CMK (cell line): ENCODE measurements around the gene PC.

Experiments used
- DNase-seq: peaks from one replicate; pipeline ENCODE4 v3.0.0-alpha.2; 2010; ENCODE audit warnings: low read depth

PC gene

GRCh38 chr11:66953081-66953833 lies 4.9 kb downstream of the PC start:
- DNase-seq: no peak

GRCh38 chr11:66951927-66952337 lies 6.3 kb downstream of the PC start:
- DNase-seq: no peak

- no peak for DNase-seq
Observed at GRCh38 chr11:66951135-66951534, 7.0 kb downstream of the PC start.

GRCh38 chr11:66950112-66950535 lies 8.1 kb downstream of the PC start:
- no peak for DNase-seq

- DNase-seq: no peak
Observed at GRCh38 chr11:66938582-66939135, 19.5 kb downstream of the PC start.

- no peak for DNase-seq
Observed at GRCh38 chr11:66937193-66937733, 20.9 kb downstream of the PC start.

GRCh38 chr11:66936311-66936711 lies 21.9 kb downstream of the PC start:
- DNase-seq: no peak

GRCh38 chr11:66934950-66935779 lies 23.0 kb downstream of the PC start:
- DNase-seq: no peak

- no peak for DNase-seq
Observed at GRCh38 chr11:66933531-66933930, 24.7 kb downstream of the PC start.

- DNase-seq: no peak
Observed at GRCh38 chr11:66932543-66932942, 25.6 kb downstream of the PC start.

GRCh38 chr11:66929753-66930152 lies 28.4 kb downstream of the PC start:
- no peak for DNase-seq

GRCh38 chr11:66924272-66924671 lies 33.9 kb downstream of the PC start:
- DNase-seq: no peak

- DNase-seq: no peak
Observed at GRCh38 chr11:66922551-66922950, 35.6 kb downstream of the PC start.

- DNase-seq: no peak
Observed at GRCh38 chr11:66920978-66921784, 37.0 kb downstream of the PC start.

- no peak for DNase-seq
Observed at GRCh38 chr11:66919923-66920322, 38.3 kb downstream of the PC start.

- no peak for DNase-seq
Observed at GRCh38 chr11:66918741-66919140, 39.4 kb downstream of the PC start.

GRCh38 chr11:66915866-66916265 lies 42.3 kb downstream of the PC start:
- no peak for DNase-seq

GRCh38 chr11:66915046-66915832 lies 42.9 kb downstream of the PC start:
- DNase-seq: peak; percentile 36

- no peak for DNase-seq
Observed at GRCh38 chr11:66914505-66914904, 43.7 kb downstream of the PC start.

- DNase-seq: no peak
Observed at GRCh38 chr11:66912911-66913310, 45.3 kb downstream of the PC start.

GRCh38 chr11:66912361-66912760 lies 45.8 kb downstream of the PC start:
- no peak for DNase-seq
